Endothelial cell of hepatic sinusoid (primary cell): ENCODE data around the gene MRC1.

Experiments used
- in situ Hi-C: cut with HindIII; loops from 2 replicates; pipeline ENCODE4 v1.10.0; 2017; ENCODE audit warnings: low sequenced_read_pairs

MRC1 gene

GRCh38 chr10:17795083-17795482, 14.1 kb upstream of the MRC1 start:
- in situ Hi-C loops = no loop called here

- in situ Hi-C loops = no loop called here
These were observed 13.1 kb upstream of the MRC1 start for GRCh38 chr10:17795813-17796594.

- in situ Hi-C loops = no loop called here
These were observed 7.6 kb upstream of the MRC1 start for GRCh38 chr10:17801507-17801906.

DNA sequence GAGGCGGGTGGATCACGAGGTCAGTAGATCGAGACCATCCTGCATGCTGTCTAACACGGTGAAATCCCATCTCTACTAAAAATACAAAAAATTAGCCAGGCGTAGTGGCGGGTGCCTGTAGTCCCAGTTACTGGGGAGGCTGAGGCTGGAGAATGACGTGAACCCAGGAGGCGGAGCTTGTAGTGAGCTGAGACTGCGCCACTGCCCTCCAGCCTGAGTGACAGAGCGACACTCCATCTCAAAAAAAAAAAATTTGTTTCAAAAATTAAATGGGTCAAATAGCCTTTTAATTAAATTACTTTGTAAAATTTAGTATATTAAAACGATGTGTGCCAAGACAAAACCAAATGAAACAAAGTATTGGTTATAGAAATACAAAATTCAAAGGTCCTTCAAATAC, 6.8 kb upstream of the MRC1 start:
- in situ Hi-C loops = no loop called here

DNA sequence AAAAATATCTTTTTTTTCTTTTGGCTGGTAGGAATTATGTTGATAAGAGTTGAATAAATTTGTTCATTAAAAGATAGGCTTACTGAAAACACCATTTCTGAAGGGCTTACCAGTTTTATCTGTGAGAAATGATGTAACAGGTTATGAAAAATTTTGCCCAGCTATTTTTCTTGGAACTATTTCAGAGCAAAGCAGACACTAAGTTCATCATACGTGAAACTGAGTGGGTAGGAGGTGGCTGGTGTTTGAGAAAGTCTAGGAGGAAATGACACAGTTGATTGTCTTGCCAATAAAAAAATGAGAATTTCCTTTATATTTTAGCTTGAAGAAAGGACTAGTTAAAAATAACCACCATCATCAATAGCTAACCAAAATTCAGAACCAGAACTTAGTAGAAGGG, 6.2 kb upstream of the MRC1 start:
- in situ Hi-C loops = no loop called here

GRCh38 chr10:17805330-17805729, 3.8 kb upstream of the MRC1 start:
- in situ Hi-C loops = no loop called here

- in situ Hi-C loops = no loop called here
These were observed 3.1 kb upstream of the MRC1 start for GRCh38 chr10:17805921-17806577.

- in situ Hi-C loops = no loop called here
These were observed 2.2 kb downstream of the MRC1 start for GRCh38 chr10:17811146-17811865.

DNA sequence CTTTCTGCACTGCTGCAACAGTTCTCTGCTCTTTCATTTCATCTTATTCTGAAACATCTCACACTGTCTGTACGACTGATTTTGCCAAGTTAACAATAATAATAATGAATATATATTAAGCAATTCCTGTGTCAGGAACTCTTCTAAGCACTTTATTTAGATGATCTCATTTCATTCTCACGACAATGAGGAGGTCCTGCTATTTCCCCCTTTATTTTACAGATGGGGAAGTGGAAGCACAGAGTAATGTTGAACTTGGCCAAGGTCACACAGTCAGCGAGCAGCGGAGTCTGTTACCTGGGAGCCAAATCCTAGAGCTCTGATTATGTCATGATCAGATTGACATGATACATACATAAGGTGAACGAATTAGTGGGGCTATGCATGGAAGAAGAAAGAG, 5.8 kb downstream of the MRC1 start:
- in situ Hi-C loops = no loop called here

GRCh38 chr10:17816199-17816598, 7.1 kb downstream of the MRC1 start:
- in situ Hi-C loops = no loop called here

DNA sequence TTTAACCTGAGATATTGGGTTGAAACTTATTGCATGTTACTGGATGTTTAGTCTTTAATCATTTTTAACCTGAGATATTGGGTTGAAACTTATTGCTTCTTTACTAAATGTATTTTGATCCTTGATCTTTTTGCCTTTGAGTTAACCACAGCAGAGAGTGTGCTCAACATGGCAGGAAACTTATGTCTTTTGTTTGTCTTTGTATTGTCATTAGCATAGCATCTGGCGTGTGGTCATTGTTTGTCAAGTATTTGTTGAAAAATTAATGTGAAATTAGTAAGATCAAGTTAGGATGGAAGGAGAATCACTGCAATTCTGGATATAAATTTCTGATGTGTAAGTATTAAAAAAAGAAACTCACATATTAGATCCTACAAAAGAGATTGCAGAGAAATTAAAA, 8.2 kb downstream of the MRC1 start:
- in situ Hi-C loops = no loop called here

- in situ Hi-C loops = no loop called here
These were observed 8.6 kb downstream of the MRC1 start for GRCh38 chr10:17817790-17818189.

- in situ Hi-C loops = no loop called here
These were observed 10.7 kb downstream of the MRC1 start for GRCh38 chr10:17819836-17820235.

DNA sequence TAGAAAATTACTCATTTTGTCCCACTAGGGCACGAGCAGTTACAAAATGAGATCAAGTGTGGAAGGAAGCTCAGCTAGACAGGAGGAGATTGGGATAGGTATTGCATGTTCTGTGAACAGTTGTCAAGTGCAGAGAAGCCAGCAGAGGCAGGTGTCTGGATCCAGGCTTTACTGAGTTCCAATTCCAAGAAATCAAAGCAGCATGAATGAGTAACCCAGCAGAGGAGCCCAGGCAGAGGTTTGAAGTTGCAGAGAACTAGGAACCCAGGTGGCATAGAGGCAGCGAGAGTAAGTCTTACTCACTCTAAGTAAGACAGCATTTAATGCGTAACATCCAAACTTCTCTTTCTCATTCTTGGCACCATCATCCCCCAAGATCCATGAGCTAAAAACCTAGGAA, 11.8 kb downstream of the MRC1 start:
- in situ Hi-C loops = no loop called here

DNA sequence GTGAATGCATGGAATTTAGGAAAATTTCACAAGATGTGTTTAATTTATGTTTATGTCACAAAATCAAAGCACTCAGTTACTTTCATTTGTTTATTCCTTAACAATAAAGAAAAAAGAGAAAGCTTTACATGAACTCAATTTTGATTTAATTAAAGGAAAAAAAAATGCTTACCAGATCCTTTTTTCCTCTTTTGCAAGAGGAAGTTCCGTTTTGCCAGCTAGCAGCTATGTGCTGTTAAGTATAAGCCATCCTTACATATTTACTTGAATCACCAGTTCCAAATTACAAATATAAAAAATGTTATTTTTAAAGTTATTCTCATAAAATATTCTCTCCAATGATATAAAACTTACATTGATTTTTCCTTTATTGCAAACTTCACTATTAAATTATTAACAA, 12.7 kb downstream of the MRC1 start:
- in situ Hi-C loops = no loop called here

DNA sequence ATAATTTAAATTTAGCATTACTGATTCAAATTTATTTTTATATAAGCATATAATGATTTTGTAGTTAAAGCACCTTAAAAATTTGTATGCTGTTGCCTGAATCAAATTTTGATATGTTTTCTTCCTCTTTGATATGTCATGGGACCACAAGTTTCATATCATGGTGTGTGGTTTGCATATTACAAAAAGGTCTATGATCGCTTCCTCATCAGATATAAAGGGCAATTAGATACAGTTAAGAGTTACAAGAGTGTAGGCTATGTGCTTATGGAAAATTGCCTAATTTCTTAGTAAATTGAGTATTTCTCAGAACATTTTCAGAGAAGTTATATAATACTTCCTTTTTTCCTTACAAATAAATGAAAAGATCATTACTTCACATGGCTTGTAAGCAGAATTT, 22.2 kb downstream of the MRC1 start:
- in situ Hi-C loops = no loop called here

GRCh38 chr10:17831896-17832295, 22.7 kb downstream of the MRC1 start:
- in situ Hi-C loops = no loop called here

DNA sequence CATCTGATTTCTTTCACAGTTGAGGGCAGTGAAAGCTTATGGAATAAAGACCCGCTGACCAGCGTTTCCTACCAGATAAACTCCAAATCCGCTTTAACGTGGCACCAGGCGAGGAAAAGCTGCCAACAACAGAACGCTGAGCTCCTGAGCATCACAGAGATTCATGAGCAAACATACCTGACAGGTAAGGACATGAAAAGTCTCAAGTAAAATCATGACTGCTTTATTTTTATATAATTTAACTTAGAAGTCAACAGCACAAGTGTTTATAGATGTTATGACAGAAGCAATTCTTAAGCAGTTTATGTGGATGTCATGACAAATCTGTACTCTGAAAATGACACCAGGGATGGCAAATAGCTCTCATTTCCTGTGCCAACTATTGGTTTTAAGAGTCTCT, 24.5 kb downstream of the MRC1 start:
- in situ Hi-C loops = no loop called here

GRCh38 chr10:17835688-17836087, 26.5 kb downstream of the MRC1 start:
- in situ Hi-C loops = no loop called here

GRCh38 chr10:17836942-17837341, 27.8 kb downstream of the MRC1 start:
- in situ Hi-C loops = no loop called here

DNA sequence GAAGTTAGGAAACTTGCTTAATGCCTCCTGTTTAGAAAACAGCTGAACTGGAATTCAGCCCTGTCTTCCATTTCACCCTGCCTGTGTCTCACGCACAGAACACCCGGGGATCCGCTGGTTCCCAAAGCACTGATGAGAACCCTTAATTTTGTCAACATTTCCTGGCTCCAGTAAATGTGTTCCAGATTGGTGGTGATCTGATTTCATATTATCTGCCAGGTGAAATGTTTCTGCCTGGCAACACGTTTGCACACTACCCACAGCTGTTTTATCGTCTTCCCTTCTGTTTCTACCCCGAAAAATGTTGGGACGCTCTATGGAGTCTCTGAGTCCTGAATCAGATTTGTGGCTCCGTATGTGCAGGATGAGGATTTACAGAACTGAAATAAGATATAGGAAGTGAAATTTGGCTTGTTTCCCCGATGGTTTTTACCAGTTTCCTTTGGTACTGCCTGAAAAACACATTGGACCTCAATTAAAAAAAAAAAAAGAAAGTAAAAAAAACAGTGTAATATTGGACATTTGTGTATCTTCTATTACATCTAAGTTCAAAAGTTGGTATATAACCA, 29.0 kb downstream of the MRC1 start:
- in situ Hi-C loops = no loop called here

DNA sequence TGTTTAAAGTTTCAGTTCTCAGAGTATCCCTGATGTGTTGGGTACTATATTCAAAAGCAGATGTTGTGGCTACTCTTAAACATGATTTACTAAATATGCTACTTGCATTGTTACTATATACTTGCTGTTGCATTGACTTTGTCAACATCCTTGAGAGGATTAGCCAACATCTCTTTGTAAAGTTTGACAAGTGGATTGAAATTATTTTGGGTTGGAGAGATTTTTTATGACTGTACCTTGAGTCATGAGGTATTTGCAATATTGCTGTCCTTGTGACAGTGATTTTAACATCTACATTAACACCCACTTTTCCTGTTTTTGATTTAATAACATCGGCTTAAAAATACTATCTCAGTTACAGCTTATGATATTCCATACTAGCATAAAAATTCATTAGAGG, 31.9 kb downstream of the MRC1 start:
- in situ Hi-C loops = no loop called here
